HG03095 (cell line): Measurements from ENCODE around the gene RRP36.
"Not testable (repeated sequence)": the region's sequence is repeated elsewhere in the genome, so short reads cannot be mapped to it uniquely, and the experiment has no call there.

Experiments
- ATAC-seq: cut with Tn5 transposase; IDR thresholded peaks from one replicate; pipeline ENCODE4 v1.9.1; 2021; ENCODE audit warnings: moderate library complexity; ENCODE audit not compliant: unreplicated experiment

The RRP36 gene

DNA sequence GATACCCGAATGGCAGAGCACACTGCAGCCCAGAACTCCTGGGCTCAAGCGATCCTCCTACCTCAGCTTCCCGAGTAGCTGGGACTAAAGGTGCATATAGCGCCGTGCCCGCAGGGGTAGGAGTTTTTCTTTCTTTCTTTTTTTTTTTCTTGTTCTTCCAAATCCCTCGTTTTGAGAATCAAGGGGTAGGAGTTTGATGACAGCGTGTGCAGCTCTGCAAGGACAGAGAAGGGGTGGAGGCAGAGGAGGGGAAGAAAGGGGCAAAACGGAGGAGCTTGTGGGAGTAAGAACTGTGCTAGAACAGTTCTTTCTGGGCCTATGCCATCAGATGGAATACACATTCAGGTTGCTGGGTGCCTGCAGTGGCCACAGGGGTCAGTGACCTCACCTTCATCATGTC lies 15.3 kb downstream of the RRP36 start:
- no peak for ATAC-seq

DNA sequence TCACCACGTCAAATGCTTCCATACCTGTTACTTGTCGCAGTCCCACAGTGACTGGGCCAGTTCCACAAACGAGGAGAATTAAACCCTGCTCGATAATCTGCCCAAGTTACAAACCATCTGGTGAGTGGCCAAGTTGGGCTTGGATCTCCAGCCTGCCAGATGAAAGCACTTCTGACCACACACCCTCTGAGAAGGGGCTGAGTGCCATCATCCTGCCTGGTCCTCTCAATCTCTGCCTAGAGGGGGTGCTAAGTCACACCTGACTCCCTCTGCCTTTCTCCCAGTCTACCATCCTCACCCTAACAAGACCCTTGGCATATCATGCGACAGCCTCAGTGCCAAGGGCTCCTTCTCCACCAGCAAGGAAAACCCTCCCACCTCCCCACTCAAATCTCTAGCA lies 15.8 kb downstream of the RRP36 start:
- ATAC-seq, result no peak

DNA sequence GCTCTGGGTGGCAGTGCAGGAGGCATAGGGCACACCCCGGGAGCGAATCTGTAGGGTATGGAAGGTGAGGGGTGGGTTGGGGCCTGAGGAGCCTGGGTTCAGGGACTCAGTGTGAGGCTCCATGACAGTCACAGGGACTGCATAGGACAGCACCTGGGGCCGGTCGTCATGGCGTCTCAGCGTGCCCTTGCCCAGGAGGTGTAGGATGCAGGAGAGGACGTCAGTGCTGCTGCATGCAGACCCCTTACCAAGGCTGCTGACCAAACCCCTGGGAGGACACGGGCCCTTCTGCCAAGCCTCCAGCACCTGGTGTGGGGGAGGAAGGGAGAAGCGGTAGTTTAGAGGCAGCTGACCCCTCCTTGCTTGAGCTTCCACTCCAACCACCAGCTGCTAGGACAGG lies 16.3 kb downstream of the RRP36 start:
- no peak for ATAC-seq

DNA sequence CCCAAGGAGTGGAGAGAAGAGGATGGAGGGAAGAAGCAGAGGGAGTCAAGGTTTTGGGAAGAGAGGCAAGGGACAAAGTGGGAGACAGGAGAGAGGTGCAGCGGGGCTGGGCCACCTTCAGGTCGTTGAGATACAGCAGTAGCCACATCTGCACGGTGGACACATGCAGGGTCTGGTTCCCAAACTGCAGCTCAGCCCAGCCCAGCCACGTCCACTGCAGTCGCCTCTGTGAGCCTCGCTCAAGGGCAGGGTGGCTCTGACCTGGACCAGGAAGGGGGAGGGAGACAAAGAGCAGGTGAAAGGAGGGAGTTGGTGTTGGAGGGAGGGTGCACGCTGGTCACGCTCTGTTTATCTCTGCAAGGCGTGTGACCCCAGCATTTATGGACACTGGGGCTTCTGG lies 17.3 kb downstream of the RRP36 start:
- ATAC-seq, result no peak

DNA sequence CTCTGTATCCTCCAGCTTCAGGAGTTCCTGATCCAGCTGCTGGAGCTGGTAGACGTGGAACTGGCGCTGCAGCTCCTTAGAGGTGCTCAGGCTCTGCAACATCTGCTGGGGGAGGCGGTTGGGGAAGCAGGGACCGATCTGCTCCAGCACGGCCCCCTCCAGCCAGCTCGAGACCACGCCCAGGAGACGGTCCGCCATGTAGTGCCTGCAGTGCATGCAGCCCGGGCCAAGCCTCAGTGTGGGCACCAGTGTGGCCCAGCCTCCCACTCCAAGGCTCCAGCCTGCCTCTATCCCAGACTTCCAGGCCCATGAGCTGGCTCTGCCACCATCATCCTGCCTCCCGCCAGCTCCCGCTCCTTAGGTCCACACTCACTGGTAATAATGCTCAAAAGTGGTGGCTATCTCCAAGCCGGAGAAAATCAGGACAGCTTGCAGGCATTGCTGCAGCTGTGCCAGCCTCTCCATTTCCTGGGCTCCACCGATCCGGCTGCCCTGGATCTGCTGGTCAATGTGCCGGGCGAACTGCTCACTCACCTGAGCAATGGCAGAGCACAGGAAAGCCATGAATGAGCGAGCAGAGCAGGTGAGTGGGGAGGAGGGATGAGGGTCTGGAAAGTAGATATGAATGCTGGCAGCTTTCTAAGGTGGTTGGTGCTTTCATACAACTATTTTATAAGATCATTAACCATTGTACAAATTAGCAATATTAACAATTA lies 19.3 kb downstream of the RRP36 start:
- ATAC-seq, result no peak

DNA sequence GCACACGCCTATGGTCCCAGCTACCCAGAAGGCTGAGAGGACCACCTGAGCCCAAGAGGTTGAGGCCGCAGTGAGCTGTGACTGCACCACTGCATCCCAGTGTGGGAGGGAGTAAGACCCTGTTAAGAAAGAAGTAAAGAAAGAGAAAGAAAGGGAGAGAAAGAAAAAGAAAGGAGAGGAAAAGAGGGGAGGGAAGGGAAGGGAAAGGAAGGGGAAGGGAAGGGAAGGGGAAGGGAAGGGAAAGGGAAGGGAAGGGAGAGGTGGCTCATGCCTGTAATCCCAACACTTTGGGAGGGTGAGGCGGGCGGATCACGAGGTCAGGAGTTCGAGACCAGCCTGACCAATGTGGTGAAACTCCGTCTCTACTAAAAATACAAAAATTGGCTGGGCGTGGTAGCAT lies 20.1 kb downstream of the RRP36 start:
- not testable (repeated sequence) for ATAC-seq

DNA sequence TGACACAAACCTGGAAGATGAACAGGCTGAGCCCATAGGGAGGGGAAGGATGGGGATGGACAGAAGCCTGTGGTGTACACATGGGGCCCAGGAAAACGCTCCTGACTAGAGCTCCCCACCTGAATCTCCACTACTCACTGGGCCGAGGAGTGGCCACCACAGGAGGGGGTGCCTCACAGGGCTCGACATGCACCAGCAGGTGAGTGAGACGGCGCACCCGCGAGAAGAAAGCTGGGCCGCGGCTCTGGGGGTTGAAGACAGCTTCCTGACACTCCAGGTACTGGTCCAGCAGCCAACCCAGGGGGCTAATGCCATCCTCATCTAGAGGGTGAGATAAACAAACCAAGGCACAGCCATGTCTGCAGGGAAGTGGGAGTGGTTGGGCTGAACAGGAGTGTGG lies 21.9 kb downstream of the RRP36 start:
- no peak for ATAC-seq

DNA sequence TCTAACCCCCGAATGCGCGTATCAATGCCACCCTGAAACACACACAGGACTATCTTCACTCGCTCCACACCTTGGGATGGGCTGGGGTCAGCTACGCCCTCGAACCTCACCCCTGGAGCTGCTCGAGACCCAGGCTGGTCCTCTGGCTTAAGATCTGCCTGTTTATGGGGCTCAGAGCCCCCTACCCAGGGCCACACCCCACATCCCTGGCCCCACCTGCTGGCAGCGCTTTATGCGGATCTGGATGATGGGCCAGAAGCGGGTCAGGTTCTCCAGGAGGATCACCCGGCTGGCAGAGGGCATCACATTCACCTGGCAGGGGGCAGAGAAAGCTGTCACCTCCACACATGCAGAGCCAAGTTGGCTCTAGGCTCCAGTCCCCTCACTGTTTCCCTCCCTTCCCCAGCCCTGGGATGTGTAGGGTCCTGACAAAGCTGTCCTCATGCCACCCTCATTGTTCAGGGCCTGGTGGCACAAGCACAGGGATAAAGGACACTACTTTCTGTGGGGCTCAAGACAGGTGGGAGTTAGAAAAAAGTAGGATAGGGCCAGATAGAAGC lies 24.0 kb downstream of the RRP36 start:
- no peak for ATAC-seq

DNA sequence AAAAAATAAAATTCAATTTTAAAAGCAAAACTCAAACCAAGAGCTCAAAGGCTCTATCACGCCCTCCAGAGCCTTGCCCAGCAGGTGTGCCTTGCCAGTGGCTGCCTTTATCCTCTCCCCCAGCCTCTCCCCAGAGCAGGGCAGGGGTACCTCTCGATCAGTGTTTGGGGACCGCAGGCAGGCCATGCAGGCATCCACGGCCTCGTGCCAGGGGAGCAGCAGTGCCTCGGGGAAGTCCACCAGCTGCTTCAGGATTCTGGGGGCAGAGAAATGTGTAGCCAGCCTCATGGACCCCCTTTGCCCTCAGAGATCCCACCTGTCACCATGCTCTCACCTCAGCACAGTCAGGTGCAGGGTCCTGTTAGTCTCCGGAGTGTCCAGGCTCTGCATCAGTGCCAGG lies 26.6 kb downstream of the RRP36 start:
- ATAC-seq, result no peak

DNA sequence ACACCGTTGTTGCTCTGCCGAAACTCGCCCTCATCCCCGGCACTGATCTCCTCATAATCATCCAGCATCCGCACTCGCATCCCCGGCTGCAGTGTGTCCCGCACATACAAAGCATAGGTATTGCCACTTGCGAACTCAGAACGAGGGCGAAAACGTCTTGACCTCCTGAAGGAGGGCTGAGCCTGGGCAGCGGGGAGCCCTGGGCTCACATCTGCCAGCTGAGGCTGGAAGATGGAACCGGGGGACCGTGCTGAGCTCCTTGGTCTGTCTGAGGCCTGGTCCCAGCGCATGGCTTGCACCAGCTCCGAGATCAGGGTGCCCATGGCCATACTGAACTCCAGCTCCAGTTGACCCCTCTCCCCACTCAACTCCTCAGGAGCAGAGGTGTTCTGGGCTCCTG lies 29.6 kb downstream of the RRP36 start:
- ATAC-seq, result no peak

DNA sequence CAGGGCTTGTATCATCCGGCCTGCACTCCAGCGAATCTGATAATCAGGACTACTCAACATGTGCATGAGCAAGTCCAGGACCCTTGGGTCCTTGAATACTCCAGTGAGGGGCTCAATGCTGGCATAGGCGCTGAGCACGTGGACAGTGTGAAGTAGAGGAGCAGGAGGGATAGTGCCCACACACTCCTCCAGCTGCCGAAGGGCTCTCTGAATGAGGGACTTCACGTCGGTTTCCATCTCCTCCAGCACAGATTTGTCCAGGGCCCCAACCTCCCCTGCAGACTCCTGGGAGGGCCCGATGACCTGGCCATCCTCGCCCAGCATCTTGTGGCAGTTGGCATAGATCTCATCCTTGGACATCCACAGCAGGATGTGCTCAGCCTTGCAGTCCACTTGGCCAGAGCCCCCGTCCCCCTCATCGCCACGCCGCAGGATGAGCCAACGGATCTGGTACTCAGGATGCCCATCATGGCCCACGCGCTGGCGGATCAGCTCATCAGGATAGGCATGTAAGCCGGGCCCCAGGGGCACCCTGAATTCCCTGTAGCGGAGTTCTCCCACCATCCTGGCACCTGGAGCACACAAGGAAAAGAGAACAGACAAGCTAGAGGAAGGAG lies 30.9 kb downstream of the RRP36 start:
- ATAC-seq, result no peak

DNA sequence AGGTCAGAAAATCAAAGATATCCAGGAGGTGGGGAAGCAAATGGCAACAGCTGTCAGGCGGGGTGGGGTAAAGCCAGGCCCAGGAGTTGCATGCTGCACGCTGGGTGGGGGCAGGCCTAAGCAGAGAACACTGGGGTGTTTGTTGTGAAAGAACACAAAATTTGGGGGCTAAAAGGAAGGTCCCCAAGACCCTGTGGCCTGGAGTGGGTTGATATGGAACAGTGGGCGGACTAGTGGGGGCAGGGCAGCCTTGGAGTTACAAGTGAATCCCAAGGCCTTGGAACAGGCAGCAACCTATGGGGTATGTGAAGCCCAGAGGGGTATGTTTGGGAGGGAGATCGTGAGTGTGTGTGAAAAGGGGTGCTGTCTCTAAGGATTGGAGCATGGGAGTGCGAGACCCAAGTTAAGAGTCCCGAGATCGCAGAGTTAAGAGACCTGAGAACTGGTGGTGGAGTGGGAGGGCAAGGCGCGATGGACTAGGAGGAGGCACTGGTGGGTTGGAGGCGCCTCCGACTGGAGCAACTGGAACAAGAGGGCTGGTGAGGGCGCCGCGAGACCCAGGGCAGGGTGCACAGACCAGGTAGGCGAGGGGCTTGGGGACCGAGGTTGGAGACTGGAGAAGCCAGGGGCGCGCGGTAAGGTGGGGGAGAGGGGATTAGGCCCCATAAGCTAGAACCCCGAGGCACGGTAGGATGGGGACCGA lies 31.6 kb downstream of the RRP36 start:
- ATAC-seq, result peak; percentile 16

DNA sequence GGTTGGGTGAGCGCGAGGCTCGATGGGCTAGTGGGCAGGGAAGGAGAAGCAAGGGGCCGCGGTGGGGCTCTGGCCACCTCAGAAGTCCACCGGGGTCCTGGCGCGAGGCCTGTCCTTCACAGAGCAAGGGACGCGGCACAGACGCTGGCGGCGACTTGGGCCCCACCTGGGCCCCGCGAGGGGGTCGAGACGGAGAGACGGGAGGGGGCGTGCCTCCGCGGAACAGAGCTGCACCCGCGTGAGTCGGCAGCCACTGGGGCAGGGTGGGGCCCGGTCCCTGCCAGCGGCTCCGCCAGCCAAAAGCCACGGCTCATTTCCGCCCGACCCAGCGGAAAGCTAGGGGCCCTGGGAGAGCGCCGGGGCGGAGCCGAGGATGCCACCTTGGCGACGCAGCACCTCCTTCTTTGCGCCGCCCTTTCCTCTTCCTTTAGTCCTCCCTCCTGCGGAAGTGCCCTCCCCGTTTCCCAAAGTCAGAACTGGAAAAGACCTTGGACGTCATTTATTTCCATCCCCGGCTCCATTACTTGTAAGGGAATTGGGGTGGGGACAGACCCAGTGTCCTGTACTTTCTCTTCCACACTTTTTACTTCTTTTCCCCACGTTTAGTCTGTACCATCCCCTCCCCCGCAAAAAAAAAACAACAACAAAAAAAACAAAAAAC lies 32.3 kb downstream of the RRP36 start, which contains the start of gene CUL7:
Gene CUL7 (minus strand): TSS at position 307 of the 661 bp plus-strand sequence. CDS start 1,063 bp downstream, outside the sequence.
- peak; percentile 78 for ATAC-seq

DNA sequence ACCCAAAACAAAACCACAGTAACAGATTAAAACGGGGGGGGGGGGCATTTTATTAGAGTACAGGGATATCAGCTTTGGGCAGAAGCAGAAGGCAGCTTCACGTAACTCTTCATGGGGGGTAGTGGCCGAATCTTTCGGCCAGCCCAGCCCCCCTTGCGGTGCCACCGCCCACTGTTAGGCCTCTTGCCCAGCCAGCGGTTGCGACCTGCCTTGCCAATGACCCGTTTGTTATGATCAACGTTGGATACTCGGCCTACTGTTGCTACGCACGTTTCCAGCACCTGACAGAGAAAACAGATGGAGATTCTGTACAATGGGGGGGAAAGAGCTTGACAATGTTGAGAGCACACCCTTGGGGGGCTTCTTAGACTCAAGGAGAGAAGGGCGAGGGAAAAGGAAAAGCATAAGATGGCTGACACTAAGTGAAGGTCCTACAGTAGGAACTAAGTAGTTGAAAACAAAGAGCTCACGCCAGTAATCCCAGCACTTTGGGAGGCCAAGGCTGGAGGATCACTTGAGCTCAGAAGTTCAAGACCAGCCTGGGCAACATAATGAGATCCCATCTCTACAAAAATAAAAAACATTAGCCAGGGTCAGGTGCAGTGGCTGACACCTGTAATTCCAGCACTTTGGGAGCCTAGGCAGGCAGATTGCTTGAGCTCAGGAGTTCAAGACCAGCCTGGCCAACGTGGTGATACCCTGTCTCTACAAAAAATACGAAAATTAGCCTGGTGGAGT lies 33.0 kb downstream of the RRP36 start:
- no peak for ATAC-seq

DNA sequence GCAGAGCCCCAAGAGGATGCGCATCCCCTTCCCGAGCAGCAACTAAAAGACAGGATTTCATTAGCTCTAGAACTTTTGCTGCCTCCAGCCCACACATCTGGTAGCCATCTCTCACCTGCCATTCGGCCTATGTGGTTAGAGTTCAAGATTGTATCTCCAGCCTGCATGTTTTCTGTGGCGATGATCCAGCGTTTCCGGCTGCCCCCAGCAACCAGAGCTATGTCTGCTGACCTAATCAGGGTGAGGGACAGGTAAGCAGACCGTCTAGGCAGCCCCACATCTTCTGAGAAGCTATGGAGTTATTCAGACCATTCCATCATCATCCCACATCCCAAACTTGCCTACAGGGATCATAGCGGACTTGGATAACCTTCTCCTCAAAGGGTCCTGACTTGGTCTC lies 34.5 kb downstream of the RRP36 start:
- ATAC-seq, result no peak

DNA sequence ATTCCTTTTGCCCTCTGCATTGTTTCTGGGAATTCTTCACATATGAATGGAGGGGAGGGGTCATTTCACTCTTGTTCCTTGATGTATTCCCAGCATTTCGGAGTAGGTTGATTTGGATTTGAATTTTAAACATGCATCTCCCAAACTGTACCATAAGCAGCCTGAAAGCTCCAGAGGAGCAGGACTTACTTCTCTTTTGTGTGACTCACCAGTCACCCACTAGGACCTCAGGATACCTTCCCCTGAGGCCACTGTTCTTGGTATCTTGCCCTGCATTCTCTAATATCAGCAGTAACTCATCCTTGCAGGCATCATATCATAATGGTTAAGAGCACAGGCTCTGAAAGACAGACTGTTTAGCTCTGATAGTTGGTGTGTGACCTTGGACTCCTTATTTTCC lies 37.1 kb downstream of the RRP36 start:
- no peak for ATAC-seq

DNA sequence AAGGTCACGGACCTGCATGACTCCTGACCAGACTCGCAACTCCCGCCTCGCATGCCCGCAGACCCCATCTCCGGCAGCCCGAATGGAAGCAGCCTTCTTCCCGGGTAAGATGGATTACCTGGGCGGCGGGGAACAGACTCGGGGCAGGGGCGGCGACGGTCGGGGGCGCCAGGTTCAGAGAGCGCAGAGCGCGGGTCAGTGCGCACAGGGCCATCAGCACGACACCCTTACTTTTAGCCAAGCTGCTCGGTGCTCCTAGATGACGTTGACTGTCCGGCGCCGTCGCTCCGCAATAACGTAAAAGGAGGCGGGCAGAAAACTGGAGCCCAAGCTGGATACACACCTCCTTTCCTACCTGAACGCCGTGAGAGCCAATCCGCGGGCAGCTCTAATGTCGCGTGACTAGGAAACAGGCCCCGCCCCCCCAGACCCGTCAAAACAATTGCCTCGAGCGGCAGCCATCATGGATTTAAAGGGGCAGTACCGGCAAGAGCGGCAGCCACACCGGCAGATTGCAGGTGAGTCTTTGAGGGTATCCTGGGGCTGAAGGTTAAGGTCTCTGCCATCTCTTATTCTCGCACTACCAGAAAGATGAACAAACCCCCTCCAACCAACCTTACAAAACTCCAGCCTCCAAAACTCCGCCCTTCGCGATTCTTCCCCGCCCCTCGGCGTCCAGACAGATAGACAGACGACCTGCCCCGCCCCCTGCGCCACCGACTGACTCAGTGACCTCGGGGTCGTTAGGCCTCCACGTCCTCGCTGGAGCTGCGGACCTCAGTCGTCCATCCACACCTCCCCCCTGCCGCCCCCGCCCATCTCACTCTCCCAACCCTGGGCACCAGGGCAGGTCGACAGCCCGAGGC lies 38.0 kb downstream of the RRP36 start, which contains the start of the genes KLC4 and MRPL2:
Gene KLC4 (plus strand): TSS at position 464 of the 866 bp plus-strand sequence. CDS start 1,705 bp downstream, outside the sequence.
Gene MRPL2 (minus strand): TSS at position 267 of the 866 bp plus-strand sequence. CDS start 53 bp downstream, at position 214.
- ATAC-seq, result peak; percentile 86

DNA sequence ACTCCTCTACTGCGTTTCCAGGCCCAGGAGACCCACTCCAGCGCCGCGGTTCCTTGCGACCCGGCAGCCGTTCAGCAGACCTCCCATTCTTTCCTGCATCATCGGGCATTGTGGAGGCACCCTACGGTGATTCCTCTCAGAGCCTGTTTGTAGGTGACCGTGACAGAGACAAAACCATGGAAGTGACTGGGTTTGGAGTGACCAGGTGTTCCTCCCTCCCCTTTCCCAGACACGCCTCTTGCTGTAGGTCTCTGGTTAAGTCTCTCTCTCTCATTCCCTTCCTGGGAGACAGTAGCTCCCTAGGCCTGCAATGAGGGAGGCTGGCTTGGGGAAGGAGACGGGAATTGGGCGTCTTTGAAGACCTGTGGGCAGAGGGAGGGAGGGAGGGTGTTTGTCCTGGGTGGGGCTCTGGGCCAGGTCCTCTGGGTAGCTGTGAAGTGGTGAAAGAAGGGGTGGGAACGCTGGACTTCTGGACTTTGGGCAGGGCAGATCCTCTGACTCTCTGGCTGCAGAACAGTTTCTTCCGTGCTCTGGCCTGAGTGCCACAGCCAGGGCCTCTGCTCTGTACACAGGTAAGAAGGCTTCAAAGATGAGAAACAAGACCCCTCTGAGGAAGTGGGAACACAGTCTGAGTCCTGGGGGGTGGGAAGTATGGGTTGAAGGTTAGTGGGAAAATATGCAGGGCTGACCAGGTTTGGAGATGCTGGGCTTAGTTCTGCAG lies 38.8 kb downstream of the RRP36 start:
- no peak for ATAC-seq
